HUES48 (cell line): Measurements from ENCODE around the gene ARHGAP8.
"Not testable (repeated sequence)": the region's sequence is repeated elsewhere in the genome, so short reads cannot be mapped to it uniquely, and the experiment has no call there.

Experiments used
- H3K27ac ChIP-seq: one replicate; pipeline ENCODE4 v1.7.0; 2013; ENCODE audit warnings: low read depth, low read length, inconsistent platforms
- H3K27me3 ChIP-seq: 2 replicates; pipeline ENCODE4 v1.6.1; 2013; ENCODE audit warnings: mild to moderate bottlenecking, low read length; ENCODE audit not compliant: control insufficient read depth, insufficient read depth
- H3K36me3 ChIP-seq: 2 replicates; pipeline ENCODE4 v1.6.1; 2013; ENCODE audit warnings: low read length; ENCODE audit not compliant: control insufficient read depth, insufficient read depth
- H3K4me1 ChIP-seq: 2 replicates; pipeline ENCODE4 v1.6.1; 2013; ENCODE audit warnings: mild to moderate bottlenecking, low read length; ENCODE audit not compliant: control insufficient read depth, insufficient read depth
- H3K4me3 ChIP-seq: 2 replicates; pipeline ENCODE4 v1.5.1; 2013; ENCODE audit warnings: mild to moderate bottlenecking, low read depth, low read length
- H3K9ac ChIP-seq: 2 replicates; pipeline ENCODE4 v1.6.1; 2013; ENCODE audit warnings: mild to moderate bottlenecking, low read depth, low read length, moderate library complexity
- H3K9me3 ChIP-seq: 2 replicates; pipeline ENCODE4 v1.6.1; 2013; ENCODE audit warnings: low read length; ENCODE audit not compliant: control insufficient read depth, insufficient read depth

The ARHGAP8 gene

GRCh38 chr22:44847380-44847779, 95.0 kb downstream of the ARHGAP8 start:
- peaks cover 15% of the 10 kb centered on the region; the same call in 1 of the 2 replicates for H3K36me3 ChIP-seq
- H3K4me3 ChIP-seq, result no peak overlapping the region
- H3K27me3 ChIP-seq, result no peaks in the 10 kb centered on the region
- H3K9ac ChIP-seq, result no peak overlapping the region
- H3K27ac ChIP-seq, result no peak overlapping the region
- no peaks in the 10 kb centered on the region for H3K4me1 ChIP-seq
- H3K9me3 ChIP-seq, result no peaks in the 10 kb centered on the region

GRCh38 chr22:44847892-44848291, 95.5 kb downstream of the ARHGAP8 start:
- Histone ChIP-seq H3K9ac (no peak overlapping the region), H3K36me3 (peaks cover 15% of the 10 kb centered on the region; the same call in 1 of the 2 replicates), H3K4me3 (no peak overlapping the region), H3K27ac (no peak overlapping the region), H3K9me3 (no peaks in the 10 kb centered on the region), H3K27me3 (no peaks in the 10 kb centered on the region), H3K4me1 (no peaks in the 10 kb centered on the region)

- Histone ChIP-seq H3K27ac (no peak overlapping the region), H3K9me3 (no peaks in the 10 kb centered on the region), H3K4me3 (no peak overlapping the region), H3K9ac (no peak overlapping the region), H3K4me1 (no peaks in the 10 kb centered on the region), H3K27me3 (no peaks in the 10 kb centered on the region), H3K36me3 (peaks cover 15% of the 10 kb centered on the region; the same call in 1 of the 2 replicates)
These were observed 95.9 kb downstream of the ARHGAP8 start for GRCh38 chr22:44848296-44848741.

GRCh38 chr22:44848791-44849420, 96.5 kb downstream of the ARHGAP8 start:
- Histone ChIP-seq H3K27ac (no peak overlapping the region), H3K9me3 (no peaks in the 10 kb centered on the region), H3K36me3 (peaks cover 15% of the 10 kb centered on the region; the same call in 1 of the 2 replicates), H3K4me1 (no peaks in the 10 kb centered on the region), H3K4me3 (no peak overlapping the region), H3K27me3 (no peaks in the 10 kb centered on the region), H3K9ac (no peak overlapping the region)

GRCh38 chr22:44850946-44851345, 98.6 kb downstream of the ARHGAP8 start:
- Histone ChIP-seq H3K27me3 (no peaks in the 10 kb centered on the region), H3K9me3 (no peaks in the 10 kb centered on the region), H3K4me3 (no peak overlapping the region)

DNA sequence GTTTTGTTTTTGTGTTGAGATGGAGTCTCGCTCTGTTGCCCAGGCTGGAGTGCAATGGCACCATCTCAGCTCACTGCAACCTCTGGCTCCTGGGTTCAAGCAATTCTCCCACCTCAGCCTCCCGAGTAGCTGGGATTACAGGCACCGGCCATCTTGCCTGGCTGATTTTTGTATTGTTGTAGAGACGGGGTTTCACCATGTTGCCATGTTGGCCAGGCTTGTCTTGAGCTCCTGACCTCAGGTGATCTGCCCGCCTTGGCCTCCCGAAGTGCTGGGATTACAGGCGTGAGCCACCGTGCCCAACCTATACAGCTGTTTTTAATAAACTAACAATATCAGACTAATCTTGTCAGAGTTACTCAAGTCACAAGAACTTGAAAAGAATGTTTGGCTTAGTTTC, 102.3 kb downstream of the ARHGAP8 start:
- H3K9me3 ChIP-seq, H3K4me1 ChIP-seq, H3K27me3 ChIP-seq, H3K36me3 ChIP-seq, H3K27ac ChIP-seq, H3K4me3 ChIP-seq, H3K9ac ChIP-seq: not testable (repeated sequence)

More at GRCh38 chr22:44850946-44851345, 98.6 kb downstream of the ARHGAP8 start:
- Histone ChIP-seq H3K27ac (no peak overlapping the region), H3K4me1 (no peaks in the 10 kb centered on the region), H3K36me3 (peaks cover 15% of the 10 kb centered on the region; the same call in 1 of the 2 replicates), H3K9ac (no peak overlapping the region)

GRCh38 chr22:44855855-44856254, 103.5 kb downstream of the ARHGAP8 start:
- Histone ChIP-seq H3K27ac (no peak overlapping the region), H3K27me3 (no peaks in the 10 kb centered on the region), H3K4me3 (no peak overlapping the region), H3K9ac (no peak overlapping the region), H3K36me3 (0 out of 2 replicates have a peak, but pooled peaks cover 3% of the 10 kb centered on the region), H3K4me1 (no peaks in the 10 kb centered on the region), H3K9me3 (no peaks in the 10 kb centered on the region)

- H3K9me3 ChIP-seq, result not testable (repeated sequence)
These were observed 106.4 kb downstream of the ARHGAP8 start for GRCh38 chr22:44858819-44859218.

DNA sequence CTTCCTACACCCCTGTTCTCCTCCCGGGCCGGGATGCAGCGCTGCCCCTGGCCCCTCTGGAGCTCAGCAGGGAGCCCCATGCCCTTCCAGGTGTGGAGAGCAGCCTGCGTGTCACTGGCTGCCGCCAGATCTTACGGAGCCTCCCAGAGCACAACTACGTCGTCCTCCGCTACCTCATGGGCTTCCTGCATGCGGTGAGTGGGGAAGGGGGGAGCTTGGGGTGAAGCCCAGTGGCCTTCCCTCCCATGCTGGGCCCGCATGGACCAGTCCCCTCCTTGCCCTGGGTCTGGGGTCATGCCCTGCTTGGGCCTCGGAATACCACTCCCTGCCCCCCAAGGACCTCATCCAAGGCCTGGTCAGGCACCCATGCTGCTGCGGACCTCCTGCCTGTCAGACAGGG, 107.3 kb downstream of the ARHGAP8 start:
- H3K27me3 ChIP-seq, result no peaks in the 10 kb centered on the region
- H3K9ac ChIP-seq, result no peak overlapping the region
- no peaks in the 10 kb centered on the region for H3K4me1 ChIP-seq
- H3K36me3 ChIP-seq, result 0 out of 2 replicates have a peak, but pooled peaks cover 10% of the 10 kb centered on the region
- H3K27ac ChIP-seq, result no peak overlapping the region
- H3K4me3 ChIP-seq, result no peak overlapping the region
- no peaks in the 10 kb centered on the region for H3K9me3 ChIP-seq

More at GRCh38 chr22:44858819-44859218, 106.4 kb downstream of the ARHGAP8 start:
- not testable (repeated sequence) for H3K27me3 ChIP-seq, H3K9ac ChIP-seq, H3K4me1 ChIP-seq, H3K27ac ChIP-seq, H3K4me3 ChIP-seq
- H3K36me3 ChIP-seq, result 0 out of 2 replicates have a peak, but pooled peaks cover 10% of the 10 kb centered on the region

- Histone ChIP-seq H3K36me3 (0 out of 2 replicates have a peak, but pooled peaks cover 10% of the 10 kb centered on the region), H3K4me3 (no peak overlapping the region), H3K27ac (no peak overlapping the region), H3K27me3 (no peaks in the 10 kb centered on the region), H3K9ac (no peak overlapping the region), H3K9me3 (no peaks in the 10 kb centered on the region), H3K4me1 (no peaks in the 10 kb centered on the region)
These were observed 107.9 kb downstream of the ARHGAP8 start for GRCh38 chr22:44860311-44860710.

DNA sequence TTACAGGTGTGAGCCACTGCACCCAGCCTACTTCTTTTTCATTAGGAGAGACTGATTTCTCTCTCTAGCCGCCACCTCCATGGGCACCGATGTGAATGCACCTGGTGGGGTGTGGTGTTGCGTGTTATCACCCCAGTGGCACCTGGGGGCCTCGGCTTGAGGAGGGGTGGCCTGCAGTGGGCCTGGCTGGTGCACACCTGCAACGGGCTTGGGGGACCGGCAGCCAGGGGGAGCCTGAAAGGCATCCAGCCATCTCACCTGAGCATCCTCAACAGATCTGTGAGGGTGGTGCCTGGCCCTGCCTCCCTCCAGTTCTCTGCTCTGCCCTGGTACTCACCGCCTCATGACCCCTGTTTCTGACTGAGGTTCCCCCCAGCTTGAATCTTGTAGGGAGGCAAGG, 108.9 kb downstream of the ARHGAP8 start:
- Histone ChIP-seq H3K27ac (no peak overlapping the region), H3K9ac (no peak overlapping the region)

More for the DNA sequence above, 108.9 kb downstream of the ARHGAP8 start:
- Histone ChIP-seq H3K4me3 (no peak overlapping the region), H3K36me3 (0 out of 2 replicates have a peak, but pooled peaks cover 10% of the 10 kb centered on the region), H3K9me3 (no peaks in the 10 kb centered on the region), H3K27me3 (no peaks in the 10 kb centered on the region), H3K4me1 (no peaks in the 10 kb centered on the region)
